ENCODE measurements around the gene TLR9. TPM values are rescaled to one million over a fixed set of nuclear protein-coding genes. Genes with fewer than 3 reads are reported as not detected.

TLR9 gene
- total RNA-seq, 1 experiment from 2014 or later: not detected

DNA sequence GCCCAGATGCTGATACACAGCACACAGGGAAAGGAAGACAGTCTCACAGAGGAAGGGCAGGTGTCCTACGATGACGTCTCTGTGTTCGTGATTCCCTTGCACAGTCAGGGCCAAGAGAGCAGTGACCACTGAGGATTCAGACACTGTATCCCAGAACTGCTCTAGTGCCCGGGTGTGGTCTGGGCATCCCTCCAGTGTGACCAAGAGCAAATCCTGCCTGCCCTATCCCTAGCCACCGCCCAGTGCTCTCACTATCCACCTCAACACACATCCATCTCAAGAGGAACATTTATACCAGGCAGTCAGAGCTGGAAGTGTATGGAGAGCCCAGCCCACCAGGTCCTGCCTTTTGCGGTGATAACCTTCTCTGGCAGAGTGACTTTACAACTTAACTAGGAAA, 24.2 kb upstream of the TLR9 start:
- Mint-ChIP-seq H3K9me3 (no peaks in the 10 kb centered on the region), H3K36me3 (ENCODE audit: insufficient read depth in 1 of 3, low read depth in 3 of 3) (peaks cover 6 to 63% (median 24%) of the 10 kb centered on the region in 3 experiments; a peak in 5 of 7 replicates), H3K4me1 (peaks cover 0 to 10% of the 10 kb centered on the region in 2 experiments; a peak in 3 of 4 replicates), H3K27me3 (ENCODE audit: low read depth) (peaks cover 25% of the 10 kb centered on the region), H3K4me3 (no peak overlapping the region; a peak in 1 of 5 replicates), H3K27ac (no peak overlapping the region)
- H3K27ac ChIP-seq (ENCODE audit: insufficient read length, low read depth, low read length): no peak overlapping the region
- no CpG with 5 or more reads among the region's 6 CpGs for WGBS (ENCODE audit: extremely low coverage, insufficient read length, low lambda C conversion rate)
- H3K27me3 ChIP-seq (ENCODE audit: insufficient read depth, low read length): peaks cover 11% of the 10 kb centered on the region; the same call in 1 of the 2 replicates
- no peak overlapping the region for H2BK120ac ChIP-seq (ENCODE audit: low read depth, low read length, poor library complexity, severe bottlenecking)
- H3K14ac ChIP-seq (ENCODE audit: insufficient read depth, low read length): no peak overlapping the region
- no peak overlapping the region for H3K4me2 ChIP-seq (ENCODE audit: insufficient read depth, insufficient read length, low read length)
- H2BK12ac ChIP-seq (ENCODE audit: insufficient read length, low read depth, low read length): no peak overlapping the region
- no peak overlapping the region for H2AK5ac ChIP-seq (ENCODE audit: insufficient read length, low read length)
- H3K23me2 ChIP-seq (ENCODE audit: insufficient read length, low read depth, low read length, poor library complexity, severe bottlenecking): peaks cover 3% of the 10 kb centered on the region
- no peaks in the 10 kb centered on the region for H3K4me1 ChIP-seq (ENCODE audit: insufficient read depth, low read length)
- H3K9ac ChIP-seq (ENCODE audit: extremely low read depth, insufficient read length, low read length): no peak overlapping the region
- no peak overlapping the region for H2AFZ ChIP-seq (ENCODE audit: low read length)
- H3T11ph ChIP-seq (ENCODE audit: low read length): no peak overlapping the region
- no peaks in the 10 kb centered on the region for H3K9me3 ChIP-seq (ENCODE audit: control insufficient read depth, low read depth, low read length)
- H2BK15ac ChIP-seq (ENCODE audit: low read depth, low read length): no peak overlapping the region
- TF ChIP-seq, protein P1, sequence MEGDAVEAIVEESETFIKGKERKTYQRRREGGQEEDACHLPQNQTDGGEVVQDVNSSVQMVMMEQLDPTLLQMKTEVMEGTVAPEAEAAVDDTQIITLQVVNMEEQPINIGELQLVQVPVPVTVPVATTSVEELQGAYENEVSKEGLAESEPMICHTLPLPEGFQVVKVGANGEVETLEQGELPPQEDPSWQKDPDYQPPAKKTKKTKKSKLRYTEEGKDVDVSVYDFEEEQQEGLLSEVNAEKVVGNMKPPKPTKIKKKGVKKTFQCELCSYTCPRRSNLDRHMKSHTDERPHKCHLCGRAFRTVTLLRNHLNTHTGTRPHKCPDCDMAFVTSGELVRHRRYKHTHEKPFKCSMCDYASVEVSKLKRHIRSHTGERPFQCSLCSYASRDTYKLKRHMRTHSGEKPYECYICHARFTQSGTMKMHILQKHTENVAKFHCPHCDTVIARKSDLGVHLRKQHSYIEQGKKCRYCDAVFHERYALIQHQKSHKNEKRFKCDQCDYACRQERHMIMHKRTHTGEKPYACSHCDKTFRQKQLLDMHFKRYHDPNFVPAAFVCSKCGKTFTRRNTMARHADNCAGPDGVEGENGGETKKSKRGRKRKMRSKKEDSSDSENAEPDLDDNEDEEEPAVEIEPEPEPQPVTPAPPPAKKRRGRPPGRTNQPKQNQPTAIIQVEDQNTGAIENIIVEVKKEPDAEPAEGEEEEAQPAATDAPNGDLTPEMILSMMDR (conservative IDR thresholded peaks at IDR 0.05): no peak
- no peak overlapping the region for H3K4ac ChIP-seq (ENCODE audit: low read depth, low read length)
- H3K18ac ChIP-seq (ENCODE audit: insufficient read length, low read depth, low read length): no peak overlapping the region
- no peaks in the 10 kb centered on the region for H3K79me1 ChIP-seq (ENCODE audit: insufficient read depth, low read depth, low read length, poor library complexity, severe bottlenecking)
- H3K23ac ChIP-seq (ENCODE audit: insufficient read length, low read depth, low read length): no peak overlapping the region
- no peak for DNase-seq
- no peak overlapping the region for H2BK5ac ChIP-seq (ENCODE audit: insufficient read length, low read length)
- no peak overlapping the region for H3K56ac ChIP-seq (ENCODE audit: insufficient read length, low read depth, low read length)
- no peak overlapping the region for H2BK20ac ChIP-seq (ENCODE audit: low read depth, low read length, poor library complexity, severe bottlenecking)
- H3K79me2 ChIP-seq (ENCODE audit: insufficient read depth, low read length): no peaks in the 10 kb centered on the region
- H4K5ac ChIP-seq (ENCODE audit: insufficient read length, low read depth, low read length): no peak overlapping the region
- H4K8ac ChIP-seq (replicated peaks; ENCODE audit: insufficient read length, low read depth, low read length): no peak overlapping the region
- no peak overlapping the region for H4K91ac ChIP-seq (ENCODE audit: insufficient read length, low read depth, low read length)
- H4K20me1 ChIP-seq (ENCODE audit: control insufficient read depth, insufficient read depth, insufficient read length): no peaks in the 10 kb centered on the region
